ENCODE measurements around the gene SND1.
"Not testable (repeated sequence)": the region's sequence is repeated elsewhere in the genome, so short reads cannot be mapped to it uniquely, and the experiment has no call there.

SND1 gene

DNA sequence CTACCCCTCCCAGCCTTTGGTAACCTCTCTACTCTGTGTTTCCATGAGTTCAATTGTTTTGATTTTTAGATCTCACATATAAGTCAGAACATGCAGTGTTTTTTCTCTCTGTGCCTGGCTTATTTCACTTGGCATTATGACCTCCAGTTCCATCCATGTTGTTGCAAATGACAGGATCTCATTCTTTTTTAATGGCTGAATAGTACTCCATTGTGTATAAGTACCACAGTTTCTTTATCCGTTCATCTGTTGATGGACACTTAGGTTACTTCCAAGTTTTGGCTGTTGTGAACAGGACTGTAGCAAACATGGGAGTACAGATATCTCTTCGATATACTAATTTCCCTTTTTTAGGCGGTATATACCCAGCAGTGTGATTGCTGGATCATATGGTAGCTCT, 237.7 kb downstream of the SND1 start:
- no peak for DNase-seq (ENCODE audit: low read depth in 3 of 3)

DNA sequence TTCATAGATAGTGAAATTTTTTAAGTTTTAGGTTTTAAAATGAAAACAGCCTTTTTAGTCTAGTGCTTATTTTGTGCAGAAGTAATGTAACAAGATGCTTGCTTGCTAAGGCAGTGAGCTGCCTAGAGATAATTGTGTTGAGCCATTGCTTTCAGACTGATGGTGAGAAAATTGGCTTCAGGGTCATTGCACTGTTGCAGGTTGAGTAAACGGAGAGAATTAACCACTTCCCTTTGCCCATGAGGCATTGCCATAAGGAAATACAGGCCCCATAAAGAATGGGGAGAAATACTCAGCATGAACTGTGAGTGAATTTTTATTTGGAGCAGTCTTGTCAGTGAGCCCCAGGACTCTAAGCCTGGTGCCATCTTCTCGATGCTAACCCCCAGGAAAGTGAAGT, 238.7 kb downstream of the SND1 start:
- DNase-seq (ENCODE audit: low read depth in 3 of 3), result no peak

DNA sequence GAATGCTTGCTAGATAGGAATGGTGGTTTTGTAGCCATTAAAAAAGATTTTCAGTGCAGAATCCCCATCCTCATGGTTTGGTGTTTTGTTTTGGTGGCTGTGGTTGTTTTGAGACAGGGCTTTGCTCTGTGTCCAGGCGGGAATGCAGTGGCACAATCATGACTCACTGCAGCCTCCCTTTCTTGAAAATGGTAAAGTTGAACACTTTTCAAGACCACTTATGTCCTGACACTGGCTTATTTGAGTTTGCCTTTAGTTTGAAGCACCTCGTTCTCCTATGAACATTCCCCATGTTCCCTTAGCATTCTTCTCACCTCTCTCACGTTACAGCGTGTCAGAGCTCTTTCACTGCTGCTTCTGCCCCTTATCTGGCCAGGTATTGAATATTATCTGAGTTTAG, 239.2 kb downstream of the SND1 start:
- DNase-seq (ENCODE audit: low read depth in 3 of 3), result no peak

DNA sequence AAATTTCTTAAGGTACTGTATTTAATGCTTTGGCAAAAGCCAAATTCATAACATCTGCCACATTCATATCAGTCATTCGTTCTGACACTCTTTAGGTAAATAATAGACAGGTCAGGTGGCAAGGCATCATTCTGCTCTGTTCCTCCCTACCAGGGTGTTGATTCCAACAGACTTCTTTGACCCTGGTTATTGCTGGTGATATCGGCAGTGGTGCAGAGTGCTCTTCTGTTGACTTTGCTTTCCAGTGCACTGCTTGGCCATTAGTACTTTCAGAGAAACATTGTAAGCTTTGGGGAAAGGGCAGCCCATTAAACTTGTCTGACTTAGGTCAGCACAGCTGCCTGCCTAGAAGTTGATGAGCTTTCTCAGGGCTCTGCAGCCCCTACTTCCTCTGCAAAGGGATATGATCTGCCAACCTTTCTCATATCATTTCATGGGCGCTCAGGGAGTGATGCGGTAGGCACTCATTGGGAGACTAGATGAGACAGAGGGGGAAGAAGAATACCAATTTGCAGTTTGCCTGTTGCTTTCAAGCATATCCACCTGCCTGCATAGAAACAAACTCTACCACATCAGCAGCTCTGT, 240.0 kb downstream of the SND1 start:
- no peak for DNase-seq (ENCODE audit: low read depth in 3 of 3)

DNA sequence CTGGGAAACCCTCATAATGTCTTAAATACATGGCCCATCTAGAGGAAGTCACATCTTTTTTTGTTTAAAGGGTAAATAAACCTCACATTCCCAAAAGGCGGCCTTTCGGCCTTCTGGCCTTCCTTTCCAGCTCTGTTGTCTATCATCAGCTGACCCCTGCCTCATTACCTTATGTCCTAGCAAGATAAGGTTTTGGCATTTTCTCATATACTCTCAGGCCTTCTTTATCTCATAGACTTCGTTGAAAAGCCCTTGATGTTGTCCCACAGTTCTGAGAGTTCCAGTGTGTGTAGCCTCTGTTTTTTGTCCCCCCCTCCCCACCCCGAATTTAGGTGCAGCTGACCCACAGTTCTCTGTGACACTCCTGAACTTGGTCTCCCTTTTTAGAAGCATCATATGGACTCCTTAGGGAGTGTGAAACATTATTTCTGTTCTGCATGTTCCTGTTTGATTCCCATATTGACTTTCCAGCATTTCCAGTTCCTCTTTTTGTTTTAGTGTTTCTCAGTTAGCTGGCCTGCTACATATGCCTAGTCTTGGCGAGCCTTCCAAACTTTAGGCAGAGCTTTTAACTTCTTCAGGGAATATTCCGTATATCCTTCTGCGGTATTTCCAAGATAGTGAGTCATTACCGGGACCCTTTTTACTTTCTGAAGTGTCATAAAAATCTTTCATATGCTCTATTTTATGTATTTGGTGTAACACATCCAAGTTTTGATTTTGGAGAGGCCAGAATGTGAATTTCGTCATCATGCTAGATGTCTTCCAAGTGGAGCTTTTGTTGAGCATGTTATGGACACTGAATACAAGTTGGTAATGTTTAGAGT, 240.7 kb downstream of the SND1 start:
- no peak for DNase-seq (ENCODE audit: low read depth in 3 of 3)

DNA sequence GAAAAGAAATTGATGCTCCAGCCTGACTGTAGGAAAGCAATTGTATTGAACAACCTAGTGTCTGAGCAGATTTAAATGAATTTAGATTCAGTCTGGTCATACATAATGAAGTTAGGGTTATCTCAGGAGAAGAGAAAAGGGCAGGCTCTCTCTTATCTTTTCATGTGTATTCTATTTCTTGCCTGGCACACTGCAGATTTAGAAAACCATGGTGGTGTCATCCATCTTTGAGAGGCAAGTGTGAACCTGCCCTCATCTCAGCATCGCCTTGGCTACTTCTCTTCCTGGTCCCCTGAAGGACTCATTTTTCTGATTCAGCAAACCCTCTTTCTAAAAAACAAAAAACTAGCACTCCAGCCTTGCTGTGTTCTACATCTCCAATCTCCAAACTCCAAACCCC, 241.6 kb downstream of the SND1 start:
- DNase-seq (ENCODE audit: low read depth in 3 of 3), result no peak

DNA sequence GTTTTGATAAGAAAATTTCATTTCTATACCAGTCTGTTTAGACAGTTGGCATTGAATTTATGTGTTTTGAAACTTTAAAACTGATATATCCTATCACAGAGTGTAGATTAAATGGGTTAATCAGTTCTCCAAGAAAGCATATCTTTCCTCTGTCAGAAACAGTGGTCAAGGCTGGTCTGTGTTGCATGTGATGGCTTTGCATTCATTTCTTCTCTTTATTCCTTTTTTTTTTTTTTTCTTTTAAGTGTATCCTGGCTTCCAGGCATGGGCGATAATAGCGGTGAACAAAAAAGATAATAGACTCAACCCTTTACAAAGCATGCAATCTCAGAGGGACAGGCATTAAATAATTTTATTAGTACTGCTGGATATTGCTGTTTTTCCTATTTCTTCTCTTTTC, 242.6 kb downstream of the SND1 start:
- DNase-seq (ENCODE audit: low read depth in 3 of 3), result no peak

DNA sequence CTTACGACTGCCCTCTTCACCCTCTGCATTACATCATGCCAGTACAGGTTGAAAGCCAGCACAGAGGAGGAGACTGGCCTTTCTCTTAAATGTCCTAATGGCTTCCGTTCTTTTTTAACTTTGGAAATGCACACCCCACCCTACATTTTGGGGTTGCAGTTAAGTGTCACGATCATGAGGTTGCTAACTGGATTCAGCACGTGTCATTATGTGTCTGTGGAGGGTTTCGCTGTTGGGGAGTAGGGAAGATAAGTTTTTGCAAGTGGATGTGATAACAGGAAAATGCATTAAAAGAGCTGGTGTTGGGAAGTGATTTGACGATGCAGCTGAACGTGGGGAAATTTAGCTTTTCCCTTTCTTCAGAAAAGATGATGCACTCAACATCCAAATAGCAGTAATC, 243.4 kb downstream of the SND1 start:
- no peak for DNase-seq (ENCODE audit: low read depth in 3 of 3)

DNA sequence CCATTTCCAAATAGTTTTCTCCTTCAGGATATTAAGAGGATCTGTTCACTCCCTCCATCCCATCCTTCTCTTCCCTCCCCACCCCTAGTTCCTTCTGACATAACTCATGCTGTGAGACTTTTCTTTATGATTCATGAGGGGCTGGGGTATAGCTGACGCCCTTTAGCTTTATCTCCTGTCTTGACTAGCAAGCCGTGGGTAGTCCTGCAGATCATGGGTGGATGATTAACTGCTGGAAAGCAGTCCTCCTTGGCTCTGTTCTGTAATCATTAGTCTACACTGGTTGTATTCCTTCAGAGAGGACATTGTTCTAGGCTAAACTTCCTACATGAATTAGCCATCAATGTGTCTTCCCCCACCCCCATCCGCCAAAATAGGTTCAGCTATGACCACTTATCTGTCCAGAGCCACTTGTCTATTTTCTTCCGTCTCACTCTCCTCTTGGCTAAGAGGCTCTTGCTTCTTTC, 243.9 kb downstream of the SND1 start:
- no peak for DNase-seq (ENCODE audit: low read depth in 3 of 3)

DNA sequence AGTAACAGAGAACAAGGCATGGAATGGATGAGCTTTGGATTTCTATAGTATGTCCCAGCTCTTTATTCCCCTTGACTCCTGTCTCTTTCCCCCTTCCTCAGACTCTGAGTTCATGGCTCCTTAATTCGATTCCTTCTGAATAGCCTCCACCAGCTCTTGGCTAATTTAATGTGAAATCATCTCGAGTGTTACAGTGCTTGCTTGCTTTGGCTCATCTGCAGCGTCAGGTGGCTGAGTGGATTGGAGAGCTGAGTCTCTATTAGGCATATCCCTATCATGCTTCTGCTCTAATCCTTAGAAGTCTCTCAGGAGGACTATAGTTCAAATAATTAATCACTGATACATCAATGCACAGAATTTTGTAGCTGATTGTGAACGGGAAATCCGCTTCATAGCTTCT, 244.7 kb downstream of the SND1 start:
- DNase-seq (ENCODE audit: low read depth in 3 of 3), result no peak

DNA sequence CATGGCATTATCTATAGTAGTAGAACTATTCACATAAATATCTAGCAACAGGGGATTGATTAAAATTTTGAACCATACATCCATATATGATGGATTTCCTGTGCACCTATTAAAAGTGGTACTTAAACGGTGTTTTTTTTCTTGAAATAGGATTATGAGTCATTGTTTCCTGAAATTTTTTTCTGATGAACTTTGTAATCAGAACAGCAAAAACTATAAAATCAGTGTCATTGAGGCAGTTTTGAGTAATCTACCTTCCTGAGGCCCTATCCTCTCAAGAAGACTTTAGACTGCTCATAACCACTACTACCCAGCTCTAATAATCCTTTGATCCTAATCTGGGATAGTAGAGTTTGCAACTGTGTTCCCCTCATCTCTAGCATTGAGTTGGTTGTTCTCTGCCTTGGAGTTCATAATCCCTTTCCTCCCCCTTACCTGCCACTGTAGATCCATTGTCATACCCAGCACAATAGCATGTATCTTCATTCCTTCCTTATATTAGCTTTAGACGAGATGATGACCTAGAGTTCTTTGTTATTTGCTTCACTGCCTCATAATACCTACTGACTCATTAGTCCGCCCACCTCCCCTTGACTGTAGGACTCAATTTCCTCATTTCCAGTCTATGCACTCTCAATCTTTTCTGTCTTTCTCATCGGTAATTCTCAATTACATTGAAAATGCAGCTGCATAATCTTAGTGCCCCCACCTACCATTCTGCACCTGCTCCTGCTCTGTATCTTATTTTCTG, 245.9 kb downstream of the SND1 start:
- DNase-seq (ENCODE audit: low read depth in 3 of 3), result peak; percentile 17 to 32 (median 24)

DNA sequence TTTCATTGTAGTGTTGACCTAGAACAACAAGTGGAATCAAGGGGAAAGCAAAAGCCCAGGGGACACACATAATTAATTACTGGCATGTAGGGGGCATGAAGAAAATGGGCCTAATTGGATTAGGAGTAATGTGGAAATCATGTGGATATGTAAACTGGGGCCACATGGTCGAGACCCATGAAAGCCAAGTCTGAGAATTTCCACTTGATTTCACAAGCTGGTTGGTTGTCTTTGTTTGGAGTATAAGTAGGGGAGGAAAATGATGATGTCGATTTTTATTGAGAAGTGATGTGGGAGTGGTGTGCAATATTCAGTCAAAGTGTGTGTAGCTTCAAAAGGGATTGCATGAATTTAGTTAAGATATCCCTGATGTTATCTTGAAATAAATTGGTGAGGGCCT, 247.4 kb downstream of the SND1 start:
- DNase-seq (ENCODE audit: low read depth in 3 of 3), result no peak

DNA sequence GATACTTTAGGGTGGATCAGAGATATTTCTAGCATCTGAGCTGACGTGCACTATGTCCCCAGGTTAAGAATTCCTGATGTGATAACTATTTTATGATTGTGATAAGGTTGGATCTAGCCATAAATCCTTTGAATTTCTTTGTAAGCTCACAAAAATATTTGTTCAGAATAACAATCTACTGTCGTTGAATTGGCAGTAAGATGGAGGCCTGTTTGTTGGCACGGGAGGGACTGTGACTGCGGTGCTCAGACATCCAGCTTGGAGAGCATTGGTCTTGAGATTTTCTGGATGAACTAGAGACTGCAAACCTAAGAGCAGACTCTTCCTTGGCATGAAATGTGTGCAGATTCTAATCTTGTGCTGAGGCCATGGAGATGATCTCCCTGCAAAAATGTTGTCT, 248.1 kb downstream of the SND1 start:
- DNase-seq (ENCODE audit: low read depth in 3 of 3), result no peak

DNA sequence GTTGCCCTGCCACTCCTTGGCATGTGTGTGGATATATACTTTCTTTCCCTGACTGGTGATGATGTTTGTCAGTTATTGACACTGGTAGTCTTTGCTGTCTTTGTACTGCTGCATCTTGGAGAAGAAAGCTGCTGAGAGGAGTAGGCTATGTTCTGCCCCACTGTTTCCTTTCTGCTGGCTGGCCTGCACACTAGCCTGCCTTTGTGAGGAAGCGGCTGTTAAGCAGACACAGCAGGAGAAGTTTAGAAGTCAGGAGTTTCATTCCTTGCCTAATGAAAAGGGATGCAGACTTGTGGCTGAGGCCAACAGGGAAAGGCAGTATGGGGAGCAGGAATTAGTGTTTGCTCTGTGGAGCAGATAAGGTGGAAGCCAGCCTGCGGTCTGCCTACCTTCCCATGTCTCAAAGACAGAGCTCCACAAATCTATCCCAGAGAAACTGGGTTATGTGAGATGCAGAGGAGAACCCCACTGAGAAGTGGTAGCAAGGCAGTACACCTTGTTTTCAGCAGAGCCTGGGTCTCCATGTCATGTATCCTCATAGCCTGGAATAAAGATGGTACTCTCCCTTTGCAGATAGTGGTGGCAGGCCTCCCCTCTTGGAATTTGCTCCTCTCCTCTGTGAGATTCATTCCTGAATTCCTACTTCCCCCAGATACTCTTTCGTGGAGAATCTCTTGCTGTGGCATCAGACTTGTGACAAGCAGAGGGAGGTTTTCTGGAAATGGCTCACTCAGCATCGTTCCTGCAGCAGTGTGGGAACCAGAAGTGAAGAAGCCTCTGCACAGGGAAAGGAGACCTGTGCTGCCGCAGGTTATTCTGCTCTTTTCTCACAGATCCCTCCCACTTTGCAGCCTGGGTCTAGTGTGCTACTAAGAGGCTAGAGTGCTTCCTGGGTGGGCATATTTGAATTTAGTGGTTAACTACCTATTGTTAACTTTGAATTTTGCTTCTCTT, 249.0 kb downstream of the SND1 start:
- no peak for DNase-seq (ENCODE audit: low read depth in 3 of 3)

DNA sequence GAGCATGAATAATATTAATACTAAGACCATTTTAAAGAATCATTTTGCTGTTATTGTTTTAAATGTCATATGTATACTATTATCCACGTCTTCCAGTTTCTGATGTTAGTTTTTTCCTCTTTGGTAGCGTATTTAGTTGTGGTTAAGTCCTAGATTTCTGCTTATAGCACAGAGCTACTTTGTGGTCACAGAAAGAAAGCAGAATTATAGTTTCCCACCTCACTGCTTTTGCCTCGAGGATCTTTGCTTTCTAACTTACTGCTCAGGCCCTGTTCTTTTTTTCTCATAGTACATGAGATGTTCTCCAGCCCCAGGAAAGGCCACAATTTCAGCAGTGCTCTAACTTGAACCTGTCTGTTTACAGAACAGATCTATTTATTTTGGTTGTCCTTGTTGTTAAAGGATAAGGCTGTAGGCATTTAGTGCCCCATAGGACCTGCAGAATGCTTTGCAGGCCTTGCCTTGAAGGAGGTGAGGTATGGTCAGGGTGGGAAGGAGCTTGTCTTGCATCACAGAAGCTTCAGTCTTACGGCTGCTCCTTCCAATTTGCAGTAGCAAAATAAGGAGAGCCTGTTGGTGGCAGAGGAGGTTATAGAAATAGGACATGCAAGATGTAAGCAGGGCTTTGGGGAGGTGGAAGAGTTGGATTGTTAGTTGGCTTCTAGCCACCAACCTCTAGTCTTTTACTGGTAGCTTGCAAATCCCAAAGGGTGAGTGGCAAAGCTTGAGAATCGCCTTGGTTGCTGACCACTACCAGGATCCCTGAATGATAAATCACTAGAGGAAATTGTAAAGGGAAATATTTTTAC, 250.1 kb downstream of the SND1 start:
- no peak for DNase-seq (ENCODE audit: low read depth in 3 of 3)

DNA sequence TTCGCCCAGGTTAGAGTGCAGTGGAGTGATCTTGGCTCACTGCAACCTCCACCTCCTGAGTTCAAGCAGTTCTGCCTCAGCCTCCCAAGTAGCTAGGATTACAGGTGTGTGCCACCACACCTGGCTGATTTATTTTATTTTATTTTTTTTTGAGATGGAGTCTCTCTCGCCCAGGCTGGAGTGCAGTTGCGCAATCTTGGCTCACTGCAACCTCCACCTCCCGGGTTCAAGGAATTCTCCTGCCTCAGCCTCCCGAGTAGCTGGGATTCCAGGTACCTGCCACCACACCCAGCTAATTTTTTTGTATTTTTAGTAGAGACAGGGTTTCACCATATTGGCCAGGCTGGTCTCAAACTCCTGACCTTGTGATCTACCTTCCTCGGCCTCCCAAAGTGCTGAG, 250.8 kb downstream of the SND1 start:
- not testable (repeated sequence) for DNase-seq (ENCODE audit: low read depth in 3 of 3)

DNA sequence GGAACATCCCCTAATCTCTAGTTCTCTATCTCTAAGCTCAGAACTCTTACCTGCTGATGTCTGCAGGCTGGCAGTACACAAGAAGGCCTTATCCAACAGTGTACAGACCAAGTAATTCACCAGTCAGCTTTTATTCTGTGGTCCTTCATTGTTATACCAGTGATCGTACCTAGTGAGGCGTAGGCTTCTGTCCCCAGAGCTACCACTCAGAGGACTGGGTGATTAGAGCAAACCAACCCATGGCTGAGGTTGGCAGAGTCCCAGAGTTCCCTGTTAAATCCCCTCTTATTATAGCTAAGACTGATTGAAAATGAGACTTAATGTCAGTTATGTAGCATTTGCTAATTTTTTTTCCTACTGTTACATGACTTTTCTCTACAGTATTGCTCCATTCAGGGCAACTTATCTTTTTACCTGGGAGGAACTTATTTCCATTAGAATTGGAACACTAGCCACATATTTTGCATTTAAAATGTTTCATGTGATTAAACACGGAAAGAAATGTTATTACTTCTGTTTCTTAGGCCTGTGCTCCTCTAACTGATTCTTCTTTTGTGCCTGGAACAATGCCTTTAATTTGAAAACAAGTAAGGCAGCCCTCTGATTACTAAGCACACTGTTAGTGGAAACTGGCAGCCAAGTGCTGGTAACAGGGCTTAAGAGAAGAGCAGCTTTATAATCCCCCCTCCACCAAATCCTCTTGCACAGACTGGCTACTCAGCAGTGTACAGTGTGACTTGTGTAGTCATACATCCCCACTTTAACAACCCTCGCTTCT, 252.1 kb downstream of the SND1 start:
- DNase-seq (ENCODE audit: low read depth in 3 of 3), result no peak

DNA sequence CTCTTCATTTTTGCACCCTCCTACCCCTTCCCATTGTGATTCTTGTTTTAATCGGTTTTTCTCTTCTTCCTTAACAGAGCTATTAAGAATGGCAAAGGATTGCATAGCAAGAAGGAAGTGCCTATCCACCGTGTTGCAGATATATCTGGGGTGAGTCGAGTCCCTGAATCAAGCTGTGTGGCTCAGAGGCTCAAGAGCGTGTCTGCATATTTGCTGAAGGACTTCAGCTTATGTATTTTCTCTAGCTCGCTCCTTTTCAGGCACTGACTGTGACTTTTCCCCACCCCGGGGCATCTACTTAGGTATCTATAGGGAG, 252.6 kb downstream of the SND1 start:
- DNase-seq (ENCODE audit: low read depth in 3 of 3), result no peak

DNA sequence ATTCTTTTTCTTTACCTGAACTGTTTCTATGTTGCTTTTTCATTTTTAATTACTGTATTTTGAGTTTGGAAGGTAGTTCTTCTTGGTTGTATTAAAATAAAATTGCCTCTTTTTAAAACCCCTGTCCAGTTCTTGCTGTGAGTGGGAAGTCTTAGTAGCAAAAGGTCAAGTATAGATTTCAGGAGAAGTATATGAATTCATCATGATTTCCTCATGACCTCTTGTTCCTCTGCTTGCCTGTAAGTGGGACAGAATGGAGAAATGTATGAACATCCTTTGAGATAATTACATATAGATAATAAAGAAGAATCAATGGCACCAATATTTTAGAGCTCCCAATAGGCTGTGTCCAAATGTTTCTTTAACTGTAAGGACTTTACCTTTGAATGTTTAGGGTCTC, 253.0 kb downstream of the SND1 start:
- DNase-seq (ENCODE audit: low read depth in 3 of 3), result no peak
